Lung microvascular endothelial cell (primary cell): ENCODE measurements around the gene CYB5RL. TPM values are rescaled to one million over a fixed set of nuclear protein-coding genes. Genes with fewer than 3 reads are reported as not detected.
"Not testable (repeated sequence)": the region's sequence is repeated elsewhere in the genome, so short reads cannot be mapped to it uniquely, and the experiment has no call there.

Source experiments
- DNase-seq, 2 donors: peaks; one replicate each; pipeline versions ENCODE4 v3.0.0 to v3.0.0-alpha.2; 2010; ENCODE audit warnings: low read depth in 2 of 2
- total RNA-seq: library from RNA; depleted of rRNA; stranded (reverse); fragments of >200 nt; gene quantifications from 2 replicates; pipeline ENCODE4 v1.2.1, GENCODE V29; 2014

Gene CYB5RL
- total RNA-seq, 1 donor from 2014 or later: 4.2 TPM

DNA sequence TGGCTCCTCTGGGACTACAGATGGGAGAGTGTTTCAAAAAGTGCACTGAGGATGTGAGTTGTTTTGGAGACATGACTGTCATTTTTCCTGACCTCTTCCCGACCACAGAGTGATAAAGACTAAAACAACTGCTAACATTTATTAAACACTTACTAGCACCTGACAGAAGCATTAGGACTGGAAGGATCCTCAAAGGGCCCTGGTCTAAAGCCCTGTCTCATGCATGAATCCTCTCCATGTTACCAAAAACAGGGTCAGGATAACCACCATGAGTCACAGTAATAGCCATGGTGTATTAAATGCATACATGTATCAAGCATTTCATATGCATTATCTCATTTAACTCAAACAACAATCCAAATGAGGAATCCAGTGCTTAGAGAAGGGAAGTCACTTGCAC is 11.5 kb downstream of the CYB5RL start:
- no peak for DNase-seq

DNA sequence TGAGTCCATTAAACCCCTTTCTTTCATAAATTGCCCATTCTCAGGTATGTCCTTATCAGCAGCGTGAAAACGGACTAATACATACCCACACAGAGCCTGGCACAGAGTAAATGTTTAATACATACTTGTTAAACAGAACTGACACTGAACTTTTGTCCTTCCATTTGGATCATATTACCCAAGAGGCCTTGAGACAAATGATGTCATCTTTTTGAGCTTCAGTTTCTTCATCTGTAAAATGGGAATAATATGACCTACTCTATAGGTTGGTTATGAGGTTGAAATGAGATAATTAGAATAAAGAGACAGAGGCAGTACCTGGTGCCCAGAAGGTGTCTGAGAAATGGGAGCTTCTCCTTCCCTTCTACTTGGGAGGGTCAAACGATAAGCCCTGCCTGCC is 13.8 kb downstream of the CYB5RL start:
- no peak for DNase-seq

DNA sequence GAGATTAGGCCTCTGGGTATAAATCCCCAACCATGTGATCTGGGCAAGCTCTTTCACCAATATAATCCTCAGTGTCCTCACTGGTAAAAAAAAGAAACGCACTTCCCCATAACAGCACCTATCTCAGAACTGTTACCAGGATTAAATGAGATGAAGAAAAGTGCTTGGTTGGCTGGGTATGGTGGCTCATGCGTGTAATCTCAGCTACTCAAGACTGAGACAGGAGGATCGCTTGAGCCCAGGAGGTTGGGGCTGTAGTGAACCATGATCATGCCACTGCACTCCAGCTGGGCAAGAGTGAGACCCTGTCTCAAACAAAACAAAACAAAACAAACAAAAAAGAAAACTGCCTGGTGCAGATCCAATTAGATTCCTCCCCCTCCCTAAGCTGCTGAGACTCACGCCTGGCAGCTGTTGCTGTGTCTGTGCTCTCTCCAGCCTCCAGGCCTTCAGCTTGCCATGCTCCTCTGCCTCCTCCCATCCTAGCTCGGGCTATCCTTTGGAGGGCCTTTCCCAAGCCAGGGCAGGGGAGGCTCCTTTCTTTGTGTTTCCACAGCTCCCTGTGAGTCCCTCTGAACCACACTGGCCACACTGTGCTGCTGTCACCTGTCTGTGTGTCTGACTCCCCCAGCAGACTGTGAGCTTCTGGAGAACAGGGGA is 19.0 kb downstream of the CYB5RL start:
- no peak for DNase-seq

DNA sequence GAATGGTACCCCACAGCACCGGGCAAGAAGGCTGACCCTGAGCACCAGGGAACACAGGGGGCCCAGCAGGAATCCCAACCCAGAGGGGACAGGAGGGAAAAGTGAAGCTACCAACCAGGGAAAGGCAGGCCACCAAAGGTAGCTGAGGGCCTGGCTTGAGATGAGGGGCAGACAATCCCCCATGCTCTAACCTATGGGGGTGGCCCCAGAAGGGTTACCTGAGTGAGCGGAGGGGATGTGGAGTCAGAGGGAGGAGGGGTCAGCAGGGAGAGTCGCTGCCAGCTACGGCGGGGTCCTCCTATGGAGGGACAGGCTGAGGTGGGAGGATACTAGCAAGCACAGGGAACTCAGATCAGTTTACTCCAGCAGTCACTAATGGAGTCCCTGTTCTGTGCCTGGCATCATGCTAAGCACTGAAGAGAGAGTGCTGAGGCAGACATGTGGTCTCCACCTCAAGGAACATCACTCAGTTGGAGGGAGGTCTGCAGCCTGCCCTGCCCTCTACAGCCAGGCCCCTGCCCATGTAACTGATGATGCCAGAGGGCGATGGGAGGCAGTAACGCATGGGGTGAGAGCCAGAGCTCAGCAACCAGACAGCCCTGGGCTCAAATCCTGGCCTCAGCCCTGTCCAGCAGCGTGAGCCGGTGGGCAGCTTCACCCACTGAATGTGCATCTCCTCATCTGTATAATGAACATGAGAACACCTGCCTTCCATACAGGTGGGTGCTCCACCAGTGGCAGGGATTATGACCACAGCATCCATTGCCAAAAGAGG is 21.3 kb downstream of the CYB5RL start:
- DNase-seq: no peak

DNA sequence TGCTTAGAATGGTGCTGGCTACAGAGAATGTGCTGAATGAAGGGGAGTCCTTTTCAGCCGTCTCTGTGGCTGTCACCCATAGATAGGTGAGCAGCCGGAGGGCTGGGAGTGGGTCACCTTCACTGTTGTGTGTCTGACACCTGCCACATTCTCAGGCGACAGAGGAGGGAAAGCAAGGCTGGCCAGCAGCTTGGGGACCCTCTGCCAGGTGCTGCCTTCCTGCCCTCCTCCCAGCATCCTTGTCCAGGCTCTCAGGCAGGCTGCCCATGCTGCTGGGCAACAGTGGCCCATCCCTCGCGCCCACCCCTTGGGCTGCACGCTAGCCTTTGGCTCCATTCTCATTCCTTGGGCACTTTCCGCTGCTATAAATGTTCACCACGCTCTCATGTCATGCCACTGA is 22.1 kb downstream of the CYB5RL start:
- DNase-seq: no peak

DNA sequence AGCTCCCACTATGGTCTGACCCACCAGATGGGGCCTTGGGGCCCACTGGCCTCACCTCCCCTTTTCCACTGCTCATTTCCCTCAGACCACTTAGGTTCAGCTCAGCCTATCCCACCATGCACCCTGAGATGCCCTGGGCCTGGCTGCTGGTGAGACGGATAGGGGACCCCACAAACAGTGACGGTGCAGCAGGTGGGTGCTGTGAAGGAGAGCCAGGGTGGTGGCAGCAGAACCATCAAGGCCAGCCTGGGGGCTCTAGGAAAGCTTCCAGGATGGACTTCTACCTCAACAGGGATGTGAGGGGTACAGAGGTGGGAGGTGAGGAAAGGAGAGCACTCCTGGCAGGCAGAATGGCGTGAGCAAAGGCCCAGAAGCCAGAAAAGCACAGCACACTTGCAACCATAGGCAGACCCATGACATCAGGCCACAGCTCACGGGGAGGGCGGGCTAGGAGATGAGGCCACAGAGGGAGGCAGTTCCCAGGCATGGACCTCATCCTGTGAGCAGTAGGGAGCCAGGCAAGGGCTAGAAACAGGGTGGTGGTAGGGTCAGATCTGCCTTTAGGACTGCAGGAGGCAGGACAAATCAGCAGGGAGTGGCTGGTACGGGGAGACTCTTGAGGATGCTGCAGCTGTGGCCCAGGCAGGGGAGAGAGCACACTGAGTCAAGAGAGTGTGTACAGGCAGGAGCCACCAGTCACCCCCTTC is 23.1 kb downstream of the CYB5RL start:
- DNase-seq: no peak

DNA sequence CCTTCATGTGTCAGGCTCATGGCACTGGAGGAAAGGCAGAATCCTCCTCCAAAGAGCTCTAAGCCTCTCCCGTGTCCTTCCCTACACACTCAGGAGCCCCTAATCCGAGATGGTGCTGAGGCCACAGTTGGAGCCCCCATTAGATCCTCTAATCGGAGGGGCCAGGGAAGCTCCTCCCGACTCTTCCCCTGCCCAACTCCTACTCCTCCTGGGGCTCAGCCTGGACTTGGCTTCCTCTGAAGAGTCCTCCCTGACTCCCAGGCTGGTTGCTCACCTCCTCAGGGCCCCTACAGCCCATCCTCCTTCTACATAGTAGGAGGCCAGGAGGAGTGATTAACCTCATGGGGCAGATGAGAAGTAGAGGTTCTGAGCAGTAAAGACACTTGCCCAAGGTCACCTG is 25.7 kb downstream of the CYB5RL start:
- no peak for DNase-seq

DNA sequence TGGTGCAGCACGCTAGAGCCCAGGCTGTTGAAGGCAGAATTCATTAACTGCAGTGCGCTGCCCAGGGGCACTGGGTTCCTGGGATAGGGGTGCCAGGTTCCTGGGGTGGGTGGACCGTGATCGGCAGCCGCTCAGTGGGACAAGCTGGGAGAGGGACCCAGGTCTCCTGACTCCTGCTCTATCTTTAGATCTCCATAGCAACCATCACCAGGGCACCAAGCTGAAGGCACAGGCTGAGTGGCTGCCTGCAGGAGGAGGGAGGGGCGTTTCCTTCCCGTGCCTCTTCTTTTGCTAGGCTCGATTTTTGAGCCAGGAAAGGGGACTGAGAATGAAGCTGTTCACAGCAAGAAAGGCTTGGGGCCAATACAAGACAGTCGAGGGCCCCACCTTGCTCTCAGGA is 26.1 kb downstream of the CYB5RL start:
- no peak for DNase-seq

DNA sequence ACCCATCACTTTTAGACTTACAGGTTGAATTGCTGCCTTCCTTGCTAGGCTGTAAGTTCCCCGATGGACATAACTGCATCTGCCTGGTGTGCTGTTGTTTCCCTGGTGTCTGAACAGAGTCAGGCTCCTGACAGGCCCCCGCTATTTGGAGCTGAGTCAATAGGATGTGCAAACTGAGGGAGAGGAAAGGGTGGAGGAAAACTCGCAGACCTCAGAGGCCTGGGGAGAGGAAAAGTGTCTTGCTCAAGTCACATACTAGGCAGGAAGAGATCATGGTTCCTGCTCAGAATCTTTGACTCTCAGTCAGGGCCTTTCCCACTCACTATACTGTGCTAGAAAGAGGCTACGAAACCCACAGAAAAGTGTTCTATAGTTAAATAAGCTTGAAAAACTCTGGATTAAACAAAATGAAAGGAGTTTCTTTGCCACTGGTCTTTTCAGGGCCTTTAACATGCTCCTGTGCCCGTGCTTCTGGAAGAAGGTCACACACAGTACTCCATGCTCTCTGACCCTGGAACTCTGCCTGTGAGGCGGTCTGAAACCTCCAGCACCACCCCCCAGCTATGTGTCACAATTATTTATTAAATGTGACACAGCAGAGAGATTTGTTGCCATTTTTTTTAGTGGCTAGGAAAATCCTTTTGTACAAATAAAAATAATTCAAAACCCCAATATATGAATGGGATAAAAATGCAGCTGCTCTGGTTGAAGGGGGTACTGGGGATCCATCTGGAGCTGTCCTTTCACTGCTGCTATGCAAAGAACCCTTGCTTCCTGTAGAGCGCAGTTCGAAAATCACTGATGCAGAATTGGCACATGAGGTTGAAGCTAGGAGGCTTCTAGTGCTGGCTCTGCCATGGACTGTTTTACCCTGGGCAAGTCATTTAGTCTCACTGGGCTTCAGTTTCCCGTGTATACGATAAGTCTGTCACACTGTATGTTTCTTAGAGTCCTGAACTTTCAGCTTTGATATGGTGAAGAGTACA is 26.9 kb downstream of the CYB5RL start:
- peak; percentile 33 to 59 for DNase-seq

DNA sequence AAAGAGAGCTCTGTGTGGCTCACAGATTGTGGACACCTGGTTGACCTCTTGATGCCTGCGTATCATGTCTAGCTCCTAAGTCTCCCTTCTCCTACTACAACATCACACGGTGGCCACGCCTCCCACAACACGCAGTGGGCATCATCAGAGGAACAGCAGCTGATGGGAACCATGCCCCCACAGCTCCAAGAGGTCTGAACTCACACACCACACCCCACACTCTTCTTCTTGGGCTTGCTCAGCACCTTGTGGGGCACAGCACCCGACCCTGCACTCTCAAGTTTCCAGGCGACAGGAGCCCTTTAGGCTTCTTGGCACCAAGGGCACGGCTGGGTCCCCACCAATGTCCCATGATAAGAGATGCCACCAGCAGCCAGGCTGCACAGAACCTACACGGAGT is 28.2 kb downstream of the CYB5RL start:
- DNase-seq: no peak

DNA sequence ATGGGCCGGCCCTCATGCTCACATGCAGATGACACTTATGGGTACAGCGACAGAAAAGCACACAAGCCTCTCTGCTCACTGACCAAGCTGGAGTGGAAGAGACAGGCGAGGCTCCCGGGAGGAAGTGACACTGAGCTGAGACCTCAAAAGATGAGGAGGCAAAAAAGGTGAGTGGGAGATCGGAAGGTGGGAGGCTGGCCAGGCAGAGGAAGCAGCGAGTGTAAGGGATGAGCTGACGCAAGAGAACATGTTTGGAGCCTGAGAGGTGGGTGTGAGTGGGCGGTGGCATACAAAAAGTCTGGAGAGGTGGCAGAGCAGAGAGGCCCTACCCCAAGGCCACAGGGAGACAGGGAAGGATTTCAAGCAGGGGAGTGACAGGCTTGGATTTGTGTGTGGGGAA is 28.8 kb downstream of the CYB5RL start:
- DNase-seq: no peak

DNA sequence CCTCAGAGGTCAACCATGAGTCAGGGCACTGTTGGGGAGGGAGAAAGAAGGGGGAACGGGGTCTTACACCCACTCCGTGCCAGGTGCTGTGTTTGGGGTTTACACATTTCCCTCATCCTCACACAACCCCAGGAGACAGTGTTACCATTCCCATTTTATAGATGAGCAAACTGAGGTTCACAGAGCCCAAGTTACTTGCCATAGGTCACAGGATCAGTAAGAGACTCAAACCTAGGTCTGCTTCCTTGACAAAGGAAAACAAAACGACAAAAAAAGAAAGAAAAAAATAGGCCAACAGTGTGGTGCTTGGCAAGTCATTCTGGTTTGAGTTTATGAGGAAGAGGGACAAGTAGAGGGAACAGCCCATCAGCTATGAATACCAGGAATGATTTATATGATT is 30.8 kb downstream of the CYB5RL start:
- no peak for DNase-seq

DNA sequence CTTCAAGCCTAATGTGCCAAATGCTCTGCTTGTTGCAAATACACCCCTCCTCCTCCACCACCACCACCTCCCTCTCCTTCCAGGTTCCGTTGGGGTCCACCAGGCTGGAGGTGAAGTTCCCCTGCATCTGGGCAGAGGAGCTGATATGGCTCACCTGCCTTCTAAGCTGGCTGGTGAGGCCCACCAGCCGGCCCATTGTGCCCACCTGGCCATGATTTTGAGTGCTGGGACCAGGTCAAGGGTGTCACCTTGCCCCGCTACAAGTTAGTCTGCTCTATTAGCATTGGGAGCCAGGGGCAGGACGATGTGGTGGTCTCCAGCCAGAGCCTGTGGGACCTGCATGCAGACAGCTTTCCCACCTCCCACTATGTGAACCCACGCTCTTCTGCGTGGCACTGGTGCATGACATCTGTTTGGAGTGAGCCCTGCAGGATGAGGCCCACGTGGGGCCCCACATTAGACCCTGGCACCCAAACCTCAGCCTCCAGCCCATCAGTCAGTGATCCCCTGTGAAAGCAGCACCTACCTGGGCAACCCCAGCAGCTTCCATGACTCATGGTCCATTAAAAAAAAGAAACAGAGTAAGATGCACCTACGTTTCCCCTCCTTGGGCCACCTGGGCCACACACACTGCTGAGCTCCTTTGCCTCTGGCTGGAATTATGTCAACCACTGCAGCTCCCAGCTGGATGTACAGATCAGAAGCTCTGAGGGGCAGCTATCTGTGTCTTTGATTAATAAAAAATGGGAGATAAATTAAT is 31.4 kb downstream of the CYB5RL start:
- DNase-seq: no peak

DNA sequence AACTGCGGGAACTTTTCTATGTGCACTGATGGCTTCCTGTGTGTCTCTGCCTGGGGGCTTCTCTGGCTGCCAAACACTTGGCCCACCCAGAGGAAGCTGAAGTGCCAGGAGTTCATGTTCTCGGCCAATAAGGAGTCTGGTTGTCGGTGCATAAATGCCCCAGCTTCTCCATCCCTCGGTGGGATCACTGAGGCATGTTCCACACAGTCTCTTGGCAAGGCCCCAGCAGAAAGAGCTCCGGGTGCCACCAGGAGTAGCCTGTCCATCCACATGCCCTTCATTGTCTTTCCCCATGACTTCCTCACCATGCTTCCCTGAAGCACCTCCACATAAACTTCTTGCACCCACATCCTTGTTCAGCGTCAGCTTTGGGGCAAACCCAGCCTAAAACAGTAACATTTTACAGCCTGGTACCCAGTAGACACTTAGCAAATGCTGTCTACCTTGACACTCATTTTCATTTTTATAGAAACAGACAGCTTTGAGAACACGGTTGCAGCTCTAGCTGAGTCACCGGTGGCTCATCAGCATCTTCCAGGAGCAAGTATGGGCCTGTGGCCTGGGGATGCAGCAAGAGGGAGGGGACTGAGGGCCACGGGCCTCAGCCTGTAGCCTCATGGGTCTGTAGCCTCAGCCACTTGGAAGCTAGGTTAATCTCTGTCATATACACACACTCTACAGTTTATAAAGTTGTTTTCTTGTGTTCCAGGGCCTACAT is 32.2 kb downstream of the CYB5RL start:
- DNase-seq: peak in 1 of 2 donors; percentile 13

DNA sequence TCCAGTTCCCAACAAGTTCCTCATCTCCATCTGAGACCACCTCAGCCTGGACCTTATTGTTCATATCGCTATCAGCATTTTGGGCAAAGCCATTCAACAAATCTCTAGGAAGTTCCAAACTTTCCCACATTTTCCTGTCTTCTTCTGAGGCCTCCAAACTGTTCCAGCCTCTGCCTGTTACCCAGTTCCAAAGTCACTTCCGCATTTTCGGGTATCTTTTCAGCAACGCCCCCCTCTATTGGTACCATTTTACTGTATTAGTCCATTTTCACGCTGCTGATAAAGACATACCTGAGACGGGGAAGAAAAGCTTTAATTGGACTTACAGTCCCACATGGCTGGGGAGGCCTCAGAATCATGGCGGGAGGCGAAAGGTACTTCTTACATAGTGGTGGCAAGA is 33.5 kb downstream of the CYB5RL start:
- not testable (repeated sequence) for DNase-seq

DNA sequence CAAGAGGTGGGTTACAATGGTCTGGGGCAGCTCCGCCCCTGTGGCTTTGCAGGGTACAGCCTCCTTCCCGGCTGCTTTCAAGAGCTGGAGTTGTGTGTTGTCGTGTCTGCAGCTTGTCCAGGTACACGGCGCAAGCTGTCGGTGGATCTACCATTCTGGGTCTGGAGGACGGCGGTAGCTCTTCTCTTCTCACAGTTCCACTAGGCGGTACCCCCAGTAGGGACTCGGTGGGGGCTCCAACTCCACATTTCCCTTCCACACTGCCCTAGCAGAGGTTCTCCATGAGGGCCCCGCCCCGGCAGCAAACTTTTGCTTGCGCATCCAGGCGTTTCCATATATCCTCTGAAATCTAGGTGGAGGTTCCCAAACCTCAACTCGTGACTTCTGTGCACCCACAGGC is 34.7 kb downstream of the CYB5RL start:
- no peak for DNase-seq

DNA sequence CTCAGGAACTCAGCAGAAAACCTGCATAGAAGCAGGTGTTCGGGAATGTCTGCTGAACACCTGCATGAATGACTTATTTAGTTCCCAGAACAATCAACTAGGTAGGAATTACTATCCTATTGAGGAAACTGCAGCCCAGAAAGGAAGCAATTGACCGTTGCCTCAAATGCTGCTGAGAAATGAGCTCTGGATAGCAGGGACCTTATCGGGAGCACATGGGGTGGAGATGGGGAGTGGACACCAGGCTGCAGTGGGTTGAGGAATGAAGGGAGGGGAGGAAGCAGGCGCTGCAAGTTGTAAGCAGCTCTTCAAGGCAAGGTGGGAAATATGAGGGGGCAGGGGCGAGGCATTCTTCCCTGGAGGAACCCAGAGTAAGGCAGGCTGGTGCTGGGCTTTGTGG is 36.3 kb downstream of the CYB5RL start:
- DNase-seq: no peak

DNA sequence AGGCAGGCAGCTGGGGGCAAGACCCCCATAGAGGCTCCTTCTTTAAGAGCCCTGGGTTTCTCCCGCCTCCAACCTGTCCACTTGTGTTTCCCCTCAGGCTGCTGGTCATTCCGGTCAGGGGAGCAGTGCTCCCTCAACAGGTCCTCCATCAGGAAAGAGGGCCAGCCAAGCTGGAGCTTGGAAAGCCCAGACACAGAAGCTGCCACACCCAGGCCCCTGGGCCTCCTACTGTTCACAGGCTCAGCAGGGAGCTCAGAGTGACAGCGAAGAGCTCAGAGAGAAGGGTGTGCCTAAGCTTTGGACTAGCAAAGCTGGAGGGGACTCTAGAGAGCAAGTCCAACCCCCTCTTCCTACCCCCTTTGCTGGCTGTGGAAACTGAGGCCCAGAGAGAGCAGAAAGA is 36.8 kb downstream of the CYB5RL start:
- no peak for DNase-seq

DNA sequence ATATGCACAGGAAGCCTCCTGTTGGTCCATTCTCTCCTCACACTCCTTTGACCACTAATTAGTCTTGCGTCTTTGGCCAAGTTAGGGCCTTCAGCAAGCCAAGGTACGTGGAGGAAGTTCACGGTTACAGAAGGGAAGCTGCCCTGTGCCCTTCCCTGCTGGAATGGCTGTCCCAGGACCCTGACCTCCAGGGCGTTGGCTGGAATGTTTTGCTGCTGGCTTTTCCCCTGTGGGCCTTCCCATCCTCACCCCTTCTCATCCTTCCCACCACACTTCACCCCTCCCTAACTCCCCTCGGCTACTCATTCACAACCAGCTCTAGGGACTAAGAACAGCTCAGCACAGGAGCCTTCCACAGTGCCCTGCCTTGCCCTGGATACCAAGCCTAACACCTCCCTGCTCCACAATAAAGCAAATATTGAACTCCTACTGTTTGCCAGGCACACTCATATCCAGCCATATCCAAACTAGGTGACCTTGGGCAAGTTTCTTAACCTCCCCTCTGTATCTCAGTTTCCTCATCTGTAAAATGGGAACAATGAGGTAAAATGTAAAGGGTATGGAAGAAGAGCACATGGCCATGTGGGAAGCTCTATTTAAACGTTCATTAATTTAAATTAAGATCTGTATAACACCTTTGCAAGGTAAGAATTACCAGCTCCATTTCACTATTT is 38.2 kb downstream of the CYB5RL start:
- no peak for DNase-seq

DNA sequence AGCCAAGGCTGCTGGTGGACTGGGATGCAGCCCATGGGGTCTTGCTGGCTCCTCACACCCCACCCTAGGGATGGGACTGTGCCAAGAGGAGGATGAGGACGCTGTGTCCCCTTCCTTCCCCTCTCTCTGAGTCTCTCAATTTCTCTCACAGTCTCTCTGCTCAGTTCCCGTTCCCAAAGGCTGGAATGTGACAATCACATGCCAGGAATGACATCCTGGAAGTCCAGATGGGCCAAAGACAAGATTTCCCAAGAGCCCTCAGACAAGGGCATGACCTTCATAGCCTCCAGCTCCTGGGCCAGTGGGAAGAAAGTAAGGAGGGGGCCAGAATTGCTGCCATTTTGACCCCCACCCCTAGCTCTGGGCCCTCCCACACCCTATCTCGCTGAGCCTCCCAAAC is 39.5 kb downstream of the CYB5RL start:
- DNase-seq: no peak
